ENCODE results near the gene FLNA.
A peak's percentile ranks its signal among the peaks of the same experiment; 100 is the strongest.

- TF ChIP-seq CTCF (IDR thresholded peaks at IDR 0.05) (peak in 2 of 3 experiments; percentile 12 to 20), POLR2A (IDR thresholded peaks at IDR 0.05) (no peak)
These were observed 56.9 kb downstream of the FLNA start for GRCh38 chrX:154317391-154317995.

Data from testis (tissue), 2 donors.